Neural progenitor cell (in vitro differentiated cells): ENCODE results near the gene TUFT1.

Experiments used
- CTCF ChIP-seq: fragments of 200-600 bp; sonication (generic); IDR thresholded peaks from 2 replicates; pipeline ENCODE4 v1.5.1; 2017; ENCODE audit warnings: antibody characterized with exemption, mild to moderate bottlenecking
- EZH2 ChIP-seq: fragments of 200-600 bp; sonication (generic); IDR thresholded peaks from 2 replicates; pipeline ENCODE4 v1.6.1; 2017; ENCODE audit warnings: antibody characterized with exemption, mild to moderate bottlenecking, moderate library complexity

GRCh38 chr1:151510020-151510405 is 30.1 kb upstream of the TUFT1 start:
- TF ChIP-seq EZH2 (no peak), CTCF (no peak)
